GM18867 (cell line): Measurements from ENCODE around the gene LENG1.
"Not testable (repeated sequence)": the region's sequence is repeated elsewhere in the genome, so short reads cannot be mapped to it uniquely, and the experiment has no call there.

Experiments
- ATAC-seq: cut with Tn5 transposase; IDR thresholded peaks from one replicate; pipeline ENCODE4 v1.9.1; 2021; ENCODE audit warnings: mild to moderate bottlenecking, moderate library complexity; ENCODE audit not compliant: unreplicated experiment

Gene LENG1

GRCh38 chr19:54159352-54160181, at the start of gene LENG1:
LENG1 (minus strand) TSS chr19:54159721; CDS start chr19:54159695, 26 bp downstream.
- peak; percentile 88 for ATAC-seq

- ATAC-seq: no peak
Observed at GRCh38 chr19:54208784-54209057, 49.2 kb upstream of the LENG1 start.

DNA sequence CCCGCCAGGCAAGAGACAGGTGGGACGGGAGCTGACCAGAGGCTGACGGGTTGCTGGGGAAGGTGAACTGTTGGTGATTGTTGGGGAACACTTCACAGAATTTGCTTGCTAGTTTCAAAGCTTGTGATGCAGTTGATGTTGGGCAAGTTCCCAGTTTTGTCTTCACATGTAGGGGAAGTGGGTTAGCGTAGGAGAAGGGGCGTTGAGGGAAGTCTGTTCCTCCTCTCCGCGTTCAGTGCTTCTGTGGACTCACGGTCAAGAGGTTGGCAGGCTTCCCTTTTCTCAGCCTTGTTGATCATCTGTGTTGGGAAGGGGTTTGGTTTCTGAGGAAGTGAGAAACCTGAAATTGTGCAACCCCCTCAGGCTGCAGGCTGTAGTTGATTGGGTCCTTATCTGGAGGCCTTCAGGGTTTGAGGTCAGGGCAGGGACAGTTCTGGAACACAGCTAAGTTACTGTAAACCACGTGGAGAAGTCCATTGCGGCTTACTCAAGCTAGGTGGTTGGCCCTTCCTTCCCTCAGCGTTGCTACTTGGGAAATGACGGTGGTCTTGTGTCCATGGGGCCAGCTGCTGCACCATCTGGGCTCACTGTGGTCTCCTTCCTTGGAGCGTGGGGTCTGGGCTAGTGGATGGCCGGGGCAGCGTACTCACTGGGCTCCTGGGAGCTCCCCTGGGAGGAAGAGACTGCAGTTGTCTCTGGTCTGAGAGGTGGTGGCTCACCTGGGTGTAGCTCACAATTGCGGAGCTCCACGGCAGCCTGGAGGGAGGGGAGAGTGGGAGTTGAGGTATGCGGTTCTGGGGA, 48.7 kb upstream of the LENG1 start:
- ATAC-seq: no peak

DNA sequence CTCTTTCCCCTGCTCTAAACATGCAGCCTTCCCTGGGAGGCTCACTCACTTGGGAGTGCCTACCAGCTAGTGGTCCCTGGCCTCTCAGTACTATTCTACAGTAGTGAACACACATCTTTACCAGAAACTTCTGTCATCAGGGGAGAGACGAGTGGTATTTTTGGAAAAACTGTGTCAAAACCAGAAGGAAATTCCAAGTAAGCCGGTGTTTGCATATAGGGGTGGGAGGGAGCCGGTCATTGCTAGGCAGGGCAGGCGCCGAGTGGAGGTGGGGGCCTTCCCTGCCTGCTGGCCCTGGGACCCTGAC, 48.1 kb upstream of the LENG1 start:
- no peak for ATAC-seq

- not testable (repeated sequence) for ATAC-seq
Observed at GRCh38 chr19:54207193-54207592, 47.7 kb upstream of the LENG1 start.

GRCh38 chr19:54206831-54207177, 47.3 kb upstream of the LENG1 start:
- no peak for ATAC-seq

- ATAC-seq: no peak
Observed at GRCh38 chr19:54206030-54206830, 46.7 kb upstream of the LENG1 start.

GRCh38 chr19:54204767-54205468, 45.4 kb upstream of the LENG1 start:
- ATAC-seq: no peak

DNA sequence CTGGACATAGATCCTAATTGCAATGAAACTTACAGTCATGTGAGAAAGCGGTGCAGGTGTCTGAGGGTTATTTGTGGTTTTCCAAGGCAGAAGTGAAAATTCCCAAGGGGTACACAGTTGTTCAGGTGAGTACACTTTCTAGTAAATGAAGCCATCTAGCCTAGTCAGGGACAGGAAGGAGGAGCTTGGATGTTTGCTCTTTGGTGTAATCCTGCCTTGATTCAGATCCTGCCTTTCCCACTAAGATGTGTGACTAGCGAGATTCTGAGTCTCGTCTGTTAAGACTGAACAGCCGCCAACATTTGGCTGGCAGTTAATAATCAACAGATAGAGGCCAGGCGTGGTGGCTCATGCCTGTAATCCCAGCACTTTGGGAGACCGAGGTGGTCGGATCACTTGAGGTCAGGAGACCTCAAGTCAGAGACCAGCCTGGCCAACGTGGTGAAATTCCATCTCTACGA, 43.7 kb upstream of the LENG1 start:
- no peak for ATAC-seq

GRCh38 chr19:54201980-54202379, 42.5 kb upstream of the LENG1 start:
- no peak for ATAC-seq

DNA sequence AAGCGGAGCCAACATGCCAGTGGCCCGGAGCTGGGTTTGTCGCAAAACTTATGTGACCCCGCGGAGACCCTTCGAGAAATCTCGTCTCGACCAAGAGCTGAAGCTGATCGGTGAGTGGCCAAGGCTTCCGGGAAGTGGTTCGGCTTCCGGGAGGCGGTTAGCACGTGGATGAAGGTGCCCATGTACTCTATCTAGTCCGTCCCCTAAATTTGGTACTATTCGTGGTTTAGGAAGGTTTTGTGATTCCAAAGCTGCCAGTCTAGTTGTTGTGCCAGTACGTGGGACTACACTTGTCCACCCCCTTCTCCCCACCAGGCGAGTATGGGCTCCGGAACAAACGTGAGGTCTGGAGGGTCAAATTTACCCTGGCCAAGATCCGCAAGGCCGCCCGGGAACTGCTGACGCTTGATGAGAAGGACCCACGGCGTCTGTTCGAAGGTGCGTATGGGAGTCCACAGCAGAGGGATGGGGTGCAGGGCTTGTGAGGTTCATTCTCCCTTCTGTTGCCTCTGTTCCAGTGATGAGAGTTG, 41.7 kb upstream of the LENG1 start:
- no peak for ATAC-seq

GRCh38 chr19:54199401-54199800, 39.9 kb upstream of the LENG1 start:
- ATAC-seq: no peak

DNA sequence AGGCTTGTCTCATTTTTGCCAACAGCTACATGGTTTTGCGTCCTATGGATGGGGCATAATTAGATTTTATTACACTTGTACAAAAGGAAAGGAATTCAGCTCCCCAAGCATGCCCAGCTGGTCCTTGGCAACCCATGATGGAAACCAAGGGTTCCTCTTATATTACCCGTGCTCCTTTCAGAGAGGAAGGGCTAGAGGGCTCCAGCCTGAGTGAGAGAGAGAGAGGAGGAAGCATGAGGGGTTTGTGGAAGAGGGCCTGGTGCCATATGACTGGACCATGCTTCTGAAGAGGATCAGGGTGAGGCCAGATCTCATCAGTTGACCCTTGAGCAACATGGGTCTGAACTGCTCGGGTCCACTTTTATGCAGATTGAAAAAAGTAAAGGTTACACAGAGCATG, 37.6 kb upstream of the LENG1 start:
- no peak for ATAC-seq

- ATAC-seq: no peak
Observed at GRCh38 chr19:54196536-54196935, 37.0 kb upstream of the LENG1 start.

DNA sequence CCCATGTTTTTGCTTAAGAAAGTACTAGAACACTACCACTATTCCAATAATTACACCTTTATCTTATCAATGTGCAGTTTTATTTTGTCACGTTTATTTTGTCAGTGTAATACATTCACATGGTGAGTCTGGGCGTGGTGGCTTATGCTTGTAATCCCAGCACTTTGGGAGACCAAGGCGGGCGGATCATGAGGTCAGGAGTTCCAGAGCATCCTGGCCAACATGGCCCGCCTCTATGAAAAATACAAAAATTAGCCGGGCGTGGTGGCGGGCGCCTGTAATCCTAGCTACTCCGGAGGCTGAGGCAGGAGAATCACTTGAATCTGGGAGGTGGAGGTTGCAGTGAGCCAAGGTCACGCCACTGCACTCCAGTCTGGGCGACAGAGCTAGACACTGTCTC, 34.9 kb upstream of the LENG1 start:
- not testable (repeated sequence) for ATAC-seq

DNA sequence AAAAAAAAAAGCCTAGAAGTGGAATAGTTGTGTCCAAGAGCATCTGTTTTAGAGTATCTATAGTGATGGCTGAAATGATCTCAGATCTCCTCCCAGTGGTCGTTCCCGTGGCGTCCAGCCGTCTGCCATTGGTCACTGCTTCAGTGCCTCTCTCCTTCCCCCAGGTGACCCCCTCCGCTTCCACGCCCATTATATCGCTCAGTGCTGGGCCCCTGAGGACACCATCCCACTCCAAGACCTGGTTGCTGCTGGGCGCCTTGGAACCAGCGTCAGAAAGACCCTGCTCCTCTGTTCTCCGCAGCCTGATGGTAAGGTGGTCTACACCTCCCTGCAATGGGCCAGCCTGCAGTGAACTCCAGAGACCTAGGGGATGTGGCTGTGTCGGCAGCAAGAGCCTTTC, 33.5 kb upstream of the LENG1 start:
- no peak for ATAC-seq

GRCh38 chr19:54191811-54192453, 32.4 kb upstream of the LENG1 start:
- ATAC-seq: no peak

DNA sequence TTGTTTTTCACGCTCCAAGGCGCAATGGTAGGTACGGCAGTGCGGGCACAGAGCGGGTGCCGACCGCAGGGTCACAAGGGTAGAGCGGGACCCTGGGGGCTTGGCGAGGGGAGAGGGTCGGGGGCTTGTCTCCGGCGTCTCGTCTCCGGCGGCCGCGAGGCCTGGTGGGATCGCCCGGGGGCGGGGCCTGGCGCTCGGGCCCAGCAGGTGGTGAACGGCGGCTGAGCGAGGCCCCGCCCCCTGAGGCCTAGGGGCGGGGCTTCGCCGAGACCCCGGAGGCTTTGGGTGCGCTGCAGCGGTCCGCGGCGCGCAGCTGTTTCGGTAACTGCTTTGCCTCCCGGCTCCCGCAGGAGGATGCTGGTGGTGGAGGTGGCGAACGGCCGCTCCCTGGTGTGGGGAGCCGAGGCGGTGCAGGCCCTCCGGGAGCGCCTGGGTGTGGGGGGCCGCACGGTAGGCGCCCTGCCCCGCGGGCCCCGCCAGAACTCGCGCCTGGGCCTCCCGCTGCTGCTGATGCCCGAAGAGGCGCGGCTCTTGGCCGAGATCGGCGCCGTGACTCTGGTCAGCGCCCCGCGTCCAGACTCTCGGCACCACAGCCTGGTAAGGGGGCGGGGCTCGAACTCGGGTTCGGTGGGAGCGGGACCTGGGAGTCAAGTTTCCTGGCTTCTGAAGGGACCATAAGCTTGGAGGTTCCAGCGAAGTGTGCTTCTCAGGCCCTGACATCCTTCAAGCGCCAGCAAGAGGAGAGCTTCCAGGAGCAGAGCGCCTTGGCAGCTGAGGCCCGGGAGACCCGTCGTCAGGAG, 31.7 kb upstream of the LENG1 start, which contains the start of gene TSEN34:
Gene TSEN34 (plus strand): TSS at position 298 of the 800 bp plus-strand sequence. CDS start 57 bp downstream, at position 355.
- ATAC-seq: peak; percentile 26

DNA sequence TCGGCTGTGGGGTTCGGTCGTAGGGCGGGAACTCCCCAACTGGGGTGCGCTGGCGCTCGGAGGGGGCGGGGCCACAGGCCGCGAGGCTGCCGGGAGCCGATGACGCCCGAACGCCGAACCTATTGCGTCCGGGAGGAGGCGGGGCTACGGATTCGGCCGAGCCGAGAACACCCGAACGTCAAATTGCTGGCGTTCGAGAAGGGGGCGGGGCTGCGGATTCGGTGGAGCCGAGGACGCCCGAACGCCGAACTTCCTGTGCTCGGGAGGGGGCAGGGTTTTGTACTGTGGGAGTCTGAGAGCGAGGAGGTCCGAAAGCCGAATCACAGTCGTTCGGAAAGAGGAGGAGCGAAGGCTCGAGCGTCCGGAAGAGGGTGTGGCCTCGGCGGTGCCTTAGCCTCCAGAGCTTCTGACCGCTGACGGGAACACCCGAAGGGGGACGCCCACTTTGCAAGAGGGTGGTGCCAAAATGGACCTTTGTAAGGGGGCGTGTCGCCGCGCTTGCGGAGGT, 31.0 kb upstream of the LENG1 start:
- ATAC-seq: peak; percentile 47
